PC-9 (cell line): Measurements from ENCODE around the gene FOXR1.

Source experiments
- EZH2 ChIP-seq: fragments of 200-600 bp; sonication (generic); IDR thresholded peaks from 2 replicates; pipeline ENCODE4 v1.8.0; 2017; ENCODE audit warnings: antibody characterized with exemption, low read depth
- TF ChIP-seq, protein P1 (sequence below): fragments of 200-600 bp; sonication (generic); conservative IDR thresholded peaks from 2 replicates; pipeline ENCODE4 v1.6.1; 2017; ENCODE audit warnings: mixed run types, antibody characterized with exemption, mild to moderate bottlenecking, moderate library complexity

DNA sequence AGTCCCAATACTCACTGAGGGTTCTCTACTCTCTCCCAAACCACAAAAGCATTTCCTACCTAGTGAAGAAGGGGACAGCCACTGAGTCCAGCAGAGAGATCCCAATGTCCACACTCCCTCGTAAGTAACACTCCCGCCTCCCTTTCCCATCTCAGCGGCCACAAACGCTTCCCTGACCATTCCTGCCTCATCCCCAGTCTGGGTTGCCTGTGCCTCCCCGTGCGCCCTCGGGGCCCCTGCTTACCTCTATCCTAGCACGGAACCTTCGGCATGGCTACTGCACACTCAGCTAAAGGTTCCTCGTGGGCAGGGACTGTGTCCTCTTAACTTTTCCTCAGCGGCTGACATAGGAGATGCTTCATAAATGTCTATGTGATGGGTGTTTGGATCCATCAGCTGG lies 14.0 kb upstream of the FOXR1 start:
- TF ChIP-seq, protein P1, sequence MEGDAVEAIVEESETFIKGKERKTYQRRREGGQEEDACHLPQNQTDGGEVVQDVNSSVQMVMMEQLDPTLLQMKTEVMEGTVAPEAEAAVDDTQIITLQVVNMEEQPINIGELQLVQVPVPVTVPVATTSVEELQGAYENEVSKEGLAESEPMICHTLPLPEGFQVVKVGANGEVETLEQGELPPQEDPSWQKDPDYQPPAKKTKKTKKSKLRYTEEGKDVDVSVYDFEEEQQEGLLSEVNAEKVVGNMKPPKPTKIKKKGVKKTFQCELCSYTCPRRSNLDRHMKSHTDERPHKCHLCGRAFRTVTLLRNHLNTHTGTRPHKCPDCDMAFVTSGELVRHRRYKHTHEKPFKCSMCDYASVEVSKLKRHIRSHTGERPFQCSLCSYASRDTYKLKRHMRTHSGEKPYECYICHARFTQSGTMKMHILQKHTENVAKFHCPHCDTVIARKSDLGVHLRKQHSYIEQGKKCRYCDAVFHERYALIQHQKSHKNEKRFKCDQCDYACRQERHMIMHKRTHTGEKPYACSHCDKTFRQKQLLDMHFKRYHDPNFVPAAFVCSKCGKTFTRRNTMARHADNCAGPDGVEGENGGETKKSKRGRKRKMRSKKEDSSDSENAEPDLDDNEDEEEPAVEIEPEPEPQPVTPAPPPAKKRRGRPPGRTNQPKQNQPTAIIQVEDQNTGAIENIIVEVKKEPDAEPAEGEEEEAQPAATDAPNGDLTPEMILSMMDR: no peak
- no peak for TF ChIP-seq EZH2
